ENCODE measurements around the gene AFF4.

DNA sequence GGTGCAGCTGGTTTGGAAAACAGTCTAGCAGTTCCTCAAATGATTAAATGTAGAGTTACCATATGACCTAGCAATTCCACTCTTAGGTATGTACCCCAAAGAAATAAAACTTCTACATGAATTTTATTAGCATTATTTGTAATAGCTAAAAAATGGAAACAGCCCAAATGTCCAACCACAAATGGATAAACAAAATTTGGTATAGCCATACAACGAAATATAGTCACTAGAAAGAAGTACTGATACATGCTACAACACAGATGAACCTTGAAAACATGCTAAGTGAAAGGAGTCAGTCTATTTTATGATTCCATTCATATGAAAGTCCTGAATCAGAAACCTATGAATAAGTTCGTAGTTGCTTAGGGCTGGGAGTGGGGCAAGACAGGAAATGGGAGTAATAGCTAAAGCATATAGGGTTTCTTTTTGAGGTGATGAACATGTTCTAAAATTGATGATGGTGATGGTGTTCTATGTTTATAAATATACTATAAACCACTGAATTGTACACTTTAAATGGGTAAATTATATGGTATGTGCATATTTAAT lies 103.5 kb downstream of the AFF4 start:
- TF ChIP-seq, protein P1, sequence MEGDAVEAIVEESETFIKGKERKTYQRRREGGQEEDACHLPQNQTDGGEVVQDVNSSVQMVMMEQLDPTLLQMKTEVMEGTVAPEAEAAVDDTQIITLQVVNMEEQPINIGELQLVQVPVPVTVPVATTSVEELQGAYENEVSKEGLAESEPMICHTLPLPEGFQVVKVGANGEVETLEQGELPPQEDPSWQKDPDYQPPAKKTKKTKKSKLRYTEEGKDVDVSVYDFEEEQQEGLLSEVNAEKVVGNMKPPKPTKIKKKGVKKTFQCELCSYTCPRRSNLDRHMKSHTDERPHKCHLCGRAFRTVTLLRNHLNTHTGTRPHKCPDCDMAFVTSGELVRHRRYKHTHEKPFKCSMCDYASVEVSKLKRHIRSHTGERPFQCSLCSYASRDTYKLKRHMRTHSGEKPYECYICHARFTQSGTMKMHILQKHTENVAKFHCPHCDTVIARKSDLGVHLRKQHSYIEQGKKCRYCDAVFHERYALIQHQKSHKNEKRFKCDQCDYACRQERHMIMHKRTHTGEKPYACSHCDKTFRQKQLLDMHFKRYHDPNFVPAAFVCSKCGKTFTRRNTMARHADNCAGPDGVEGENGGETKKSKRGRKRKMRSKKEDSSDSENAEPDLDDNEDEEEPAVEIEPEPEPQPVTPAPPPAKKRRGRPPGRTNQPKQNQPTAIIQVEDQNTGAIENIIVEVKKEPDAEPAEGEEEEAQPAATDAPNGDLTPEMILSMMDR (IDR thresholded peaks at IDR 0.05), result no peak
- no peak for TF ChIP-seq EZH2 (IDR thresholded peaks at IDR 0.05; ENCODE audit: borderline replicate concordance, insufficient read depth, low read depth, low read length, poor library complexity, severe bottlenecking)

Data from B cell (primary cell).